GM12873 (cell line): ENCODE measurements around the gene L3MBTL4.

Source experiments
- TF ChIP-seq, protein P1 (sequence below): IDR thresholded peaks from 2 replicates; pipeline ENCODE4 v1.5.1; 2012; ENCODE audit warnings: low read depth, mild to moderate bottlenecking, moderate library complexity, low read length, control low read depth; ENCODE audit not compliant: insufficient read depth; ENCODE audit errors: missing control alignments

The L3MBTL4 gene

DNA sequence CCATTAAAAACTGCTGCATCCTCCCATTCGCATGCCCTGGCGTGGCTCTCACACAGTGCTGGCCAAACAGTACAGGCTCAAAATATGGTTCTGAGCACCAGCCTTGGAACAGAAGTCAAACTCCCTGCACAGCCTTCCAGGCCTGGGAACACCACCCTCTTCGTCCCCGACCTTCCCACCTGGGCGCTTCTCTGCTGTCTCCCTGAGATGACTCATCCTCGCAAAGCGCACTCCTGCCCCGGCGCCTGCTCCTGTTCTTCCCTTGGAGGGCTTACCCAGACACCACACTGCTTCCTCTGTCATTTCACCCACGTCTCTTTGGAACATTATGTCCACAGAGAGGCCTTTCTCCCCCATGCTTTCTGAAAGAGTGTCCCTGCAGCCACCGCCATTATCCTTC, 172.7 kb downstream of the L3MBTL4 start:
- TF ChIP-seq, protein P1, sequence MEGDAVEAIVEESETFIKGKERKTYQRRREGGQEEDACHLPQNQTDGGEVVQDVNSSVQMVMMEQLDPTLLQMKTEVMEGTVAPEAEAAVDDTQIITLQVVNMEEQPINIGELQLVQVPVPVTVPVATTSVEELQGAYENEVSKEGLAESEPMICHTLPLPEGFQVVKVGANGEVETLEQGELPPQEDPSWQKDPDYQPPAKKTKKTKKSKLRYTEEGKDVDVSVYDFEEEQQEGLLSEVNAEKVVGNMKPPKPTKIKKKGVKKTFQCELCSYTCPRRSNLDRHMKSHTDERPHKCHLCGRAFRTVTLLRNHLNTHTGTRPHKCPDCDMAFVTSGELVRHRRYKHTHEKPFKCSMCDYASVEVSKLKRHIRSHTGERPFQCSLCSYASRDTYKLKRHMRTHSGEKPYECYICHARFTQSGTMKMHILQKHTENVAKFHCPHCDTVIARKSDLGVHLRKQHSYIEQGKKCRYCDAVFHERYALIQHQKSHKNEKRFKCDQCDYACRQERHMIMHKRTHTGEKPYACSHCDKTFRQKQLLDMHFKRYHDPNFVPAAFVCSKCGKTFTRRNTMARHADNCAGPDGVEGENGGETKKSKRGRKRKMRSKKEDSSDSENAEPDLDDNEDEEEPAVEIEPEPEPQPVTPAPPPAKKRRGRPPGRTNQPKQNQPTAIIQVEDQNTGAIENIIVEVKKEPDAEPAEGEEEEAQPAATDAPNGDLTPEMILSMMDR = no peak

GRCh38 chr18:6239716-6240115, 175.0 kb downstream of the L3MBTL4 start:
- TF ChIP-seq, protein P1 = no peak

DNA sequence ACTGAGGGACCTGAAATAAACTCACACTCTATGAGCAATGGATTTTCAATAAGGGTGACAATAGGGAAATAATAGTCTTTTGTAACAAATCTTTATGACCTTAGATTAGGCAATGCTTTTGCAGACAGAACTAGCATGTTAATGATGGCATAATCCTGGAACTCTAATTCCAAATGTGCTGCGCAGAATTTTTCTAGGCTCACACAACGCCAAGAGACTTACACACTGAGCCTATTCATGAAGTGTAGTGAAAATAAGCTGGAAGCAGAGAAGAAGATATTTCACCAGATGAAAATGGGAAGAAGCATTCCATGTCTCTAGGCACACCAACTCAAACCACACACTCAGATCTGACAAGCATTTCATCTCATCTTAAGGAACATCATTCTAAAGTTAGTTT, 178.5 kb downstream of the L3MBTL4 start:
- TF ChIP-seq, protein P1 = no peak

DNA sequence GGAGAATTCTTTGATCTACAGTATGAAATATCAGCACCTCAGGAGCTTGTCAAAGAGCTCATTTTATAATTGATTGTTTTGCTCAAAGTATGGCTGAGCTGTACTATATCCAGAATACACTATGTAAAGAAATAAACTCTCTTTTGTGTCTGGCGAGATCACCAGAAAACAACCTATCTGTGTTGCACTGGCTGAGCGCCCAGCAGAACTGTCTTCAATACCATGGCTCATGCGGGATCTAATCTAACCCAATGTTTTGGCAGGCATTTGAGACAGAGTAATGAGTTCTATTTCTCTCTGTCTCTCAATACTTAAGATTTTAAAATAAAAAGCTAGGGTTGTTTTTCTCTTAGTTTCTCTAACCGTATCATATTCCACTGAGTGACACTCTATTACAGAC, 192.4 kb downstream of the L3MBTL4 start:
- TF ChIP-seq, protein P1 = no peak

- TF ChIP-seq, protein P1 = no peak
Measured at GRCh38 chr18:6221602-6222014, 193.1 kb downstream of the L3MBTL4 start.

- TF ChIP-seq, protein P1 = no peak
Measured at GRCh38 chr18:6220129-6220528, 194.6 kb downstream of the L3MBTL4 start.

- TF ChIP-seq, protein P1 = peak; percentile 72
Measured at GRCh38 chr18:6219116-6219717, 195.5 kb downstream of the L3MBTL4 start.
